ENCODE results near the gene C1orf174.

Gene C1orf174

GRCh38 chr1:3869751-3870301 lies 30.2 kb downstream of the C1orf174 start:
- no peak for DNase-seq (ENCODE audit: low read depth)

DNA sequence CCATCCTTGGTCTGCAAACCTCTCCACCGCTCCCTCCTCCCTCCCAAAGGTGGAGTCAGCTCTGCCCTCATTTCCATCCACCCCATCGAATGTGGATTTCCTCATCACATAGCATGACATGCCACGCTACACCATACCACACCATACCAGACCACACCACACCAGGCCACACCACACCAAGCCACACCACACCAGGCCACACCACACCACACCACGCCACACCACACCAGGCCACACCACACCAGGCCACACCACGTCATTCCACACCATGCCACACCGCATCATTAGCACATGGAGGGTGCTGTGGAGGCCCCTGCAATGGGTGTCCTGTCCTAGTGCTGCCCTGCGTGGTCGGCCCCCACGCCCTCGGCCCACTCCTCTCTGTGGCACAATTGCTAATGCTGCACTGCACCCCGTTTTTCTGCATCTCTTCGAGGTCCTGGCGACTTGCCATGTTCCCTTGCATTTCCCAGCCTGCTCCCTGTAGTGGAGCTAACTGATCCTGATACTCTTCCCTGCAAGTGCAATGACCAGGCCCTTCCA lies 31.5 kb downstream of the C1orf174 start:
- DNase-seq (ENCODE audit: low read depth) = no peak

- DNase-seq (ENCODE audit: low read depth) = no peak
Measured at GRCh38 chr1:3865606-3866160, 34.4 kb downstream of the C1orf174 start.

DNA sequence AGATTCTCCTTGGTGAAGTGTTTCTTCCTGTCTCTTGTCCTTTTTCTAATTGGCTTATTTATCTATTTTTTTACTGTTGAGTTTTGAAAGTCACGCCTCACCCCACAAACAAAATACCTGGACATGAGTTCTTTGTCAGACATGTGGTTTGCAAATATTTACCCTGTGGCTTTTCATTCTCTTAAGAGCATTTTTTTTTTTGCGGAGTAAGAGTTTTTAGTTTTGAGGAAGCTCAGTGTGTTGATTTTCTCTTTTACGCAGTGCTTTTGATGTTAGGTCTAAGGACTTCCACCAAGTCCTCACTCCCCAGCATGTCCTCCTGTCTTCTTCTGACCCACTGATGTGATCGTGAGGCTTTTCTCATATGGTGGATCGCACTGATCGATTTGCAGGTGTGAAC lies 35.2 kb downstream of the C1orf174 start:
- DNase-seq (ENCODE audit: low read depth) = no peak

DNA sequence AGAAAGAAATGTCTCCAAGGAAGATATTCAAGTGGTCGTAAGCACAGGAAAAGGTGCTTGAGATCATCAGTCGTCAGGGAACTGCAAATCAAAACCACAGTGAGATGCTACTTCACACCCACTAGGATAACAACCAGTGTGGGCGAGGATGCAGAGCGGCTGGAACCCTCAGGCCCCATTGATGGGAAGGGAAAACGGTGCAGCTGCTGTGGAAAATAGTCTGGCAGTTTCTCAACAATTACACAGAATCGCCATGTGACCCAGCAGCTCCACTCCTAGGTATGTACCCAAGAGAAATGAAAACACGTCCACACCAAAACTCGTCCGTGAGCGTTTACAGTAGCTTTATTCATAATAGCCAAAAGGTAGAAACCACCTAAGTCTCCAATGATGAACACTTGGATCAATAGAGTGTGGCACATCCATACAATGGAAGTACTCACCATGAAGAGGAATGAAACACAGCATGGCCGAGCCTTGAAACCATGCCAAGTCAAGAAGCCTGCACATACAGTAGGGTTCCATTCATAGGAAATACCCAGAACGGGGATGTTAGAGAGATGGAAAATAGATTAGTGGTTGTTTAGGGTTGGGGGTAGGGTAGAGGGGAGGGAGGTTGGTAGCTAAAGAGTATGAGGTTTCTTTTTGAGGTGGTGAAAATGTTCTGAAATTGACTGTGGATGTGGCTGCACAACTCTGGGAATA lies 36.7 kb downstream of the C1orf174 start:
- DNase-seq (ENCODE audit: low read depth) = no peak

- no peak for DNase-seq (ENCODE audit: low read depth)
Measured at GRCh38 chr1:3858231-3858981, 41.7 kb downstream of the C1orf174 start.

- no peak for DNase-seq (ENCODE audit: low read depth)
Measured at GRCh38 chr1:3857791-3858129, 42.3 kb downstream of the C1orf174 start.

- DNase-seq (ENCODE audit: low read depth) = peak; percentile 97
Measured at GRCh38 chr1:3856923-3857790, 42.9 kb downstream of the C1orf174 start, which contains the start of the genes CEP104 and DFFB. Gene CEP104 (minus strand): TSS chr1:3857211. CDS start chr1:3852407, 4,804 bp downstream. Gene DFFB (plus strand): TSS chr1:3857476. CDS start chr1:3857604, 128 bp downstream.

DNA sequence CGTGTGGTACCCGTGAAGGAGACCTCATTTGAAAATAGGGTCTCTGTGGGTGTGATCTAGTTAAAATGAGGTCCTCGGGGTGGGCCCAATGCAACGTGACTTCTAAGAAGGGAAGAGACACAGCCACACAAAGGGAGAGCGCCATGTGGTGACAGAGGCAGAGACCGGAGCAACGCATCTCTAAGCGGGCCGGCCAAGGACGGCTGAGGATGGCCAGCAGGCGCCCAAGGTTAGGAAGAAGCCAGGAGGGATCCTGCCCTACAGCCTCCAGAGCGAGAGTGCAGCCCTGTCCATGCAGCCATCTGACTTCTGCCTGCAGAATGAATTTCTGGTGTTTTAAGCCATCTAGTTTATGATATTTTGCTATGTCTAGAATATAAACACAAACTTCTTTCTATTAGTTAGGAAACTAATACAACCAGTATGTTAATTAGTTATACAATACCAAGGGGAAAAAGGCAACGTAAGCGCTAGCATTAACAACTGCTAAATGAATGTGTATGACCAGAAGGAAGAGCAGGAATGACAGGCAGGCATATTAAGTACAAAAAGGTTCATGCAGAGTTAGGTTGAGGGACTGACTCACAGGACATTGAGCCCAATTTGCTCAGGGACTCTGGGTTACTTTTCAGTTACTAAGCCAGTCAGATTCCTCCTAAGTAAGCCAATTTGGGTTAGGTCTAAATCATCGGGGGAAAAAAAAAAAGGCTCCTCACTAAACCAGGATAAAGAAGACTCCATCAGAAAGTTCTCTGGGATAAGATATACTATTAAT lies 47.2 kb downstream of the C1orf174 start:
- no peak for DNase-seq (ENCODE audit: low read depth)

GRCh38 chr1:3852091-3852490 lies 48.0 kb downstream of the C1orf174 start:
- no peak for DNase-seq (ENCODE audit: low read depth)

DNA sequence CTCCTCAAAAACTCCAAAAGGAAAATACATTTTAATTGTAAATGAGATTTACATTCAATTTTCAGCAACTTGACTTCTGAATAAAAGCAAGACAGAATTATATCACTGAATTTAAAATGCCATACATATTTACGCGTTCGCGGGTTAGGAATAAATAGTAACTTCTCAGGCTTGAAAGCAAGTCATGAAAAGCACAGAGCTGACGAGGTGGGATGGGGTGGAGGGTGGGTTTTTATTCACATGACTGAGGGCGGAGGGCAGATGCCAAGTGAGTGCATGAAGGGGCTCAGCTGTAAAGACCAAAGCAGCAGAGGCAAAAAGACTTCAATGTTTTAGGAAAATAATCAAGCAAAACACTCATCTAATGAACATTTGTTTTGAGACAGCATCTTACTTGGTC lies 48.8 kb downstream of the C1orf174 start:
- DNase-seq (ENCODE audit: low read depth) = no peak

DNA sequence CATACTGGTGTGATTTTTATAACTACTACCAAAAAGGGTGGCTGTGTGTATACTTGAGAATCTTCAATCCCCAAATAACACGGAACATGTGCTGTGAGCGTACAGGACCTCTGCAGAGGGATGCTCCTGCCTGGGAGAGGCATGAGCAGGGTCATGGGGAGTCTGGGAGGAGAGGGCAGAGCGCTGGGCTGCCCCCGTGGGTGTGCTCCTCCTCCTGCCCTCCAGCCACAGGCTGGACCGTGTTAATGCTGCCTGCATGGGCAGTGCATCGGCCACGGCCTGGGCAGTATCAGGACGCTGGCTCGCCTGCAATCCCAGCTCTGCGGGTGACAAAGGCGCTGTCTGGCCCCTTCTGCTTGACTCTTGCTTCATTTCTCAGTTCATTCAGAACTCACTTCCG lies 49.2 kb downstream of the C1orf174 start:
- no peak for DNase-seq (ENCODE audit: low read depth)

- no peak for DNase-seq (ENCODE audit: low read depth)
Measured at GRCh38 chr1:3847081-3847480, 53.0 kb downstream of the C1orf174 start.

GRCh38 chr1:3846541-3846940 lies 53.5 kb downstream of the C1orf174 start:
- no peak for DNase-seq (ENCODE audit: low read depth)

DNA sequence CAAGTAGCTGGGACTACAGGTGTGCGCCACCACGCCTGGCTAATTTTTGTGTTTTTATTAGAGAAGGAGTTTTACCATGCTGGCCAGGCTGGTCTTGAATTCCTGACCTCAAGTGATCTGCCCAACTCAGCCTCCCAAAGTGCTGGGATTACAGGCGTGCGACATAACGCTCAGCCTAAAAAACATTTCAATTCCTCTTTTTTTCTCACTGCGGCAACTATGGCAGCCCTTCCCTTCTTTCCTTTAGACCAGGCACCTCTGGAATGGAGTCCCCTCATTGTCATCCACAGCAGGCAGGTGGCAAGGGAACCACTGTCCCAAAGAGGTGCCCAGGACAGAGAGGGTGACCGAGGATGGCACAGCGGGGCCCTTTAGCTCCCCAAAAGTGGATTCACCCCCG lies 57.2 kb downstream of the C1orf174 start:
- no peak for DNase-seq (ENCODE audit: low read depth)

GRCh38 chr1:3841491-3841890 lies 58.6 kb downstream of the C1orf174 start:
- no peak for DNase-seq (ENCODE audit: low read depth)

All from activated T-helper 1 cell treated with Interleukin-2 at 50 U/mL for 16 hours (primary cell).